NCI-H748 (cell line): ENCODE data around the gene MIEF2.
A peak's percentile ranks its signal among the peaks of the same experiment; 100 is the strongest.
"Not testable (repeated sequence)": the region's sequence is repeated elsewhere in the genome, so short reads cannot be mapped to it uniquely, and the experiment has no call there.

Experiments used
- DNase-seq: peaks from one replicate; lab custom pipeline; 2025; ENCODE audit not compliant: unreplicated experiment; lab: John Stamatoyannopoulos, UW

The MIEF2 gene, protein sequence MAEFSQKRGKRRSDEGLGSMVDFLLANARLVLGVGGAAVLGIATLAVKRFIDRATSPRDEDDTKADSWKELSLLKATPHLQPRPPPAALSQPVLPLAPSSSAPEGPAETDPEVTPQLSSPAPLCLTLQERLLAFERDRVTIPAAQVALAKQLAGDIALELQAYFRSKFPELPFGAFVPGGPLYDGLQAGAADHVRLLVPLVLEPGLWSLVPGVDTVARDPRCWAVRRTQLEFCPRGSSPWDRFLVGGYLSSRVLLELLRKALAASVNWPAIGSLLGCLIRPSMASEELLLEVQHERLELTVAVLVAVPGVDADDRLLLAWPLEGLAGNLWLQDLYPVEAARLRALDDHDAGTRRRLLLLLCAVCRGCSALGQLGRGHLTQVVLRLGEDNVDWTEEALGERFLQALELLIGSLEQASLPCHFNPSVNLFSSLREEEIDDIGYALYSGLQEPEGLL

GRCh38 chr17:18260332-18261145, at the start of gene MIEF2:
Gene MIEF2, plus strand, starts transcription at chr17:18260662. Its CDS starts 2,059 bp downstream, at chr17:18262721.
- DNase-seq, result peak; percentile 99

GRCh38 chr17:18213666-18214270, 46.7 kb upstream of the MIEF2 start:
- DNase-seq, result no peak

DNA sequence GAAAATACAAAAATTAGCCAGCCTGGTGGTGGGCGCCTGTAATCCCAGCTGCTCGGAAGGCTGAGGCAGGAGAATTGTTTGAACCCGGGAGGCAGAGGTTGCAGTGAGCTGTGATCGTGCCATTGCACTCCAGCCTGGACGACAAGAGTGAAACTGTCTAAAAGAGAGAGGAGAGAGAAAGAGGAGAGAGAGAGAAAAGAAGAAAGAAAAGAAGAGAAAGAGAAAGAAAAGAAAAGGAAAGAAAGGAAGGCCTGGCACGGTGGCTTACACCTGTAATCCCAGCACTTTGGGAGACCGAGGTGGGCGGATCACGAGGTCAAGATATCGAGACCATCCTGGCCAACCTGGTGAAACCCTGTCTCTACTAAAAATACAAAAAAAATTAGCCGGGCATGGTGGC, 43.6 kb upstream of the MIEF2 start:
- DNase-seq, result not testable (repeated sequence)

DNA sequence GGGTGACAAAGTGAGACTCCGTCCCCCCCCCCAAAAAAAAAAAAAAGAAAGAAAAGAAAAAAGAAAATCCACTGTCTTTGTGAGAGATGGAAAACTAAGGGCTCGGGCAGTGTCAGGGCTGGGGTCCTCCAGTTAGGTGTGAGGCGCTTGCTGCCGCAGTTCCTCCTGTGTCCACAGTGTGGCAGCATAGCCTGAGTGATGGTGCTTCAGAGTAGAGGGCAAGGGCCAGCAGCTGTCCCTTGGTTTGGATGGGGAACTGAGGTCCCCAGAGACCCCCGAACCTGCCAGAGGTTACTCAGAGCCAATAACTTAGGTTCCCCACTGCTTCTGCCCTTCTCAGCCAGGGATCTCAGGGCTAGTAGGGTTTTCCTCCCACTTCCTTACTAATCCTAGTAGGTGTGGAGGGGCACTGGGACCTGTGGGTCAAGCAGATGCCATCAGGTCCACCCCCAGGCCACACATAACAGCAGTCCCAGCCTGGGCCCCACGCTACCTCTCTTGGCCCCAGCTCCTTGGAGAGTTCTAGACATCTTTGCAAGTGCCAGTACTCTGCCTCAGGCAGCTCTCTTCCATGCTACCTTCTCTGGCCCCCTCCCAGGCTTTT, 42.9 kb upstream of the MIEF2 start:
- DNase-seq, result peak; percentile 72

GRCh38 chr17:18218756-18219415, 41.6 kb upstream of the MIEF2 start:
- no peak for DNase-seq

DNA sequence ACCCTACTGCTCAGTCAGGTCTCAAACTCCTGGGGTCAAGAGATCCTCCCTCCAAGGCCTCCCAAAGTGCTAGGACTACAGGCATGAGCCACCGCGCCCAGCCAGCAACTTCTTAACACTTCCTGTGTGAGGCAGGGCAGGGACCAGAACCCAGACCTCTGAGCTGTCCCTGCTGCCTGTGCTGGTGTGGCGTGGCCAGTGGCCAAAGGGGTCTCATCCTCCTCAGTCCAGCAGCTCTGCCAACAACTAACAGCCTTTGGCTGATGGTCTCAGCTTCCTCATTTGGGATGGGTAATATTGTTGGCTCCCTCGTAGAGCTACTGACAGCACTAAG, 36.4 kb upstream of the MIEF2 start:
- DNase-seq, result no peak

DNA sequence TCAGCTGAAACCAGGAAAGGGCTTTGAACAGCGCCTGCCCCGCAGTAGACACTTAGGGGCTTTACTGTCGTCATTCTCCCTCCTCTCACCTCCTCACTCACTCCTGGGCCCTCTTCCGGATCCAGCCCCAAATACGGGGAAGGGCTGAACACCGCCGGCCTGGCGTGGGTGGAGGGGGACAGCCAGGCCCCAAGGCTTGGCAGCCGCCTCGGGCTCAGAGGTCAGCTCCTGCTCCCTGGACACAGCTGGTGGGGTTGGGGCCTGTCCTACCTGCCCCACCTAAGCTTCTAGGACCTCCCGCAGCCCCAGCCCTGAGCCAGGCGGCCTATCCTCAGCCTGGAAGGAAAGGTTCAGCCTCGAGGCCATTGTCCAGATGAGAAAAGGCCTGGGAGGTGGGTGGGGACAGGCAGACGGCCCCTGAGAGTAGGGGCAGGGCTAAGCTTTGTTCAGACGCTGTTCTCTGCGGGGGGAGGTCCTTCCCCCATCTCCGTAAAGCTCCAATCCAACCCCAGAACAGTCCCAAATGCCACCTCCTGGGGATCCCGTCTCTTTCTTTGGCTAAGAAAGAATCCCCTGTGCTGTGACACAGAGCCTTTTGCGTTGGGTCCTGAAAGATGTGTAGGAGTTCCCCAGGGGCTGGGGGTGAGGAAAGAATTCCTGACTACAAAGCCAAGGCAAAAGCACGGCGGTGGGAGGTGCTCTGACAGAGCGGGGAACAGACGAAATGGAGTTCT, 35.9 kb upstream of the MIEF2 start:
- no peak for DNase-seq

- DNase-seq, result peak; percentile 98
Observed at GRCh38 chr17:18225121-18225641, 35.3 kb upstream of the MIEF2 start, which contains the start of gene LLGL1. Gene LLGL1, plus strand, starts transcription at chr17:18225635. Its CDS starts 48 bp downstream, at chr17:18225683.

DNA sequence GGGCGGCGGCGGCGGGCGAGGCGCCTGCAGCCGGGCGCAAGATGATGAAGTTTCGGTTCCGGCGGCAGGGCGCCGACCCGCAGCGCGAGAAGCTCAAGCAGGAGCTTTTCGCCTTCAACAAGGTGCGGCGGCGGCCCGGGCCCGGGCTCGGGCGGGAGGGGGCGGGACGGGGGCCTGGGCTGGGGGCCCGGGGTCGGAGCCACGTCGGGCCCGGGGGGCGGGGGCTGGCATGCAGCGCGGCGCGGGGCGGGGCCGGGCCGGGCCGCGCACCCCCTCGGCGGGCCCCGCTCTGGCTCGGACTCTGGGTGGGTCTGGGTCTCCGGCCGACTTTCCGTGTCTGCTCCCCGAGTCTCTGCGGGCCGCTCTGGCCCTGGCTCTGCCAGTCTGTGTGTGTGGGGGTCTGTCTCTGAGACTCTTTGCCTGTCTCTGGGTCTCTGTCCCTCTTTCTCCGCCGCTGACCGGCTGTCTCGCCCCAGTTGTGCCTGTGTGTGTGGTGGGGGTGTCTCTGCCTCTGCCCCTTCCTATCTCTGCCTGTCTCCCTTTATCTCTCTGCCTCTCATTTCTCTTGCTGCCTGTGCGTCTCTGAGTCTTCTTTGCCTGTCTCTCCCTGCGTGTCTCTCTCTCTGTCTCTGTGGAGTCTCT, 34.7 kb upstream of the MIEF2 start:
- peak; percentile 64 for DNase-seq

- no peak for DNase-seq
Observed at GRCh38 chr17:18226284-18226945, 34.0 kb upstream of the MIEF2 start.

DNA sequence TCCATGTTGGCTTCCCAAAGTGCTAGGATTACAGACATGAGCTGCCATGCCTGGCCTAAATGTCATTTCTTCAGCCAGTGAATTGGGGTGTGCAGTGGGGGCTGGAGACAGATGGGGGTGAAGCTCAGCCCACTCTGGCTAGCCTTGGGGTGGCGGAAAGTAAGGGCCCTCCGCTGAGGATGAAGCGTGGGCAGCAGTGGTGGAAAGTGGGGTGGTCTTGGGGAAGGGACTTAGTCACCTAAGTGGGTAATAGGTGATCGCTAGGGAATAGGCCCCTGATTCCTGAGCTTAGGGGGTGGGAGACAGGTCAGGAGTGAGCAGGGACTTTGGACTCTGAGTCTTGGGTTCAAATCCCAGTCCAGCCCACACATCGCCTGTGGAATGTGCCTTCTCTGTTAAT, 32.8 kb upstream of the MIEF2 start:
- no peak for DNase-seq

DNA sequence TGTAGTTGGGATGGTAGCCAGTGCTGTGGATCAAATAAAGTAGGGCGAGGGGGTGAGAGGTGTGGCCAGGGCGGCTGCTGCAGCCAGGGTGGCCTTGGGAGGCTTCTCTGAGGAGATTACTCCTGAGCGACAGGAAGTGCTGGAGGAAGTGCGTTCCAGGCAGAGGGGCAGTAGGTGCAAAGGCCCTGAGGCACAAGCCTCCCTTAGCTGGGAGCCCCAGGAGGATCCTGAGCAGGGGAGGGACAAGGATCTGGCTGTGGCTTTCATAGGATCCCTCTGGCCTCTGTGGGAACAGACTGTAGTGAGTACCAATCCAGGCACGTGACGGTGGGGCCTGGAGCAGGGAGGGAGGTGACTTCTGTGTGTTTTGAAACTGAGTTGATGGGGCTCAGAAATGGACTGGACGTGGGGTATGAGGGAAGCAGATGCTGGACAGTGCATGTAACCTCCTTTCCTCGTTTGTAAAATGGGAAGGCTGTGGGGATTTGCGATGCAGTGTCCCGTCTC, 32.2 kb upstream of the MIEF2 start:
- no peak for DNase-seq

GRCh38 chr17:18229254-18229653, 31.2 kb upstream of the MIEF2 start:
- no peak for DNase-seq

DNA sequence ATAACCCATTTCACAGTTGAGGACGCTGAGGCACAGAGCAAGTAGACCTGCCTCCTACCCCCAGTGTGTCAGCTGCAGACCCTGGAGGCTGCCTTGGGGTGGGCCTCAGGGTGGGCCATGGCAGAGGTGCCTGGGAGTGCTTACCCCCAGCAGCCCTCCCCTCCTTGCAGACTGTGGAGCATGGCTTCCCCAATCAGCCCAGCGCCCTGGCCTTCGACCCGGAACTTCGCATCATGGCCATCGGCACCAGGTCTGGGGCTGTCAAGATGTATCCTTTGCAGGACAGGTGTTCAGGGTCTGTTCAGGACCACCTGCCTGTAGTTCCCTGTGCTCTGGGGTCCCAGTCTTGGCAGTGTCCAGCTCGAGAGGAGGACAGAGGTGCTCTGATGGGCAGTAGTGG, 30.7 kb upstream of the MIEF2 start:
- DNase-seq, result no peak

DNA sequence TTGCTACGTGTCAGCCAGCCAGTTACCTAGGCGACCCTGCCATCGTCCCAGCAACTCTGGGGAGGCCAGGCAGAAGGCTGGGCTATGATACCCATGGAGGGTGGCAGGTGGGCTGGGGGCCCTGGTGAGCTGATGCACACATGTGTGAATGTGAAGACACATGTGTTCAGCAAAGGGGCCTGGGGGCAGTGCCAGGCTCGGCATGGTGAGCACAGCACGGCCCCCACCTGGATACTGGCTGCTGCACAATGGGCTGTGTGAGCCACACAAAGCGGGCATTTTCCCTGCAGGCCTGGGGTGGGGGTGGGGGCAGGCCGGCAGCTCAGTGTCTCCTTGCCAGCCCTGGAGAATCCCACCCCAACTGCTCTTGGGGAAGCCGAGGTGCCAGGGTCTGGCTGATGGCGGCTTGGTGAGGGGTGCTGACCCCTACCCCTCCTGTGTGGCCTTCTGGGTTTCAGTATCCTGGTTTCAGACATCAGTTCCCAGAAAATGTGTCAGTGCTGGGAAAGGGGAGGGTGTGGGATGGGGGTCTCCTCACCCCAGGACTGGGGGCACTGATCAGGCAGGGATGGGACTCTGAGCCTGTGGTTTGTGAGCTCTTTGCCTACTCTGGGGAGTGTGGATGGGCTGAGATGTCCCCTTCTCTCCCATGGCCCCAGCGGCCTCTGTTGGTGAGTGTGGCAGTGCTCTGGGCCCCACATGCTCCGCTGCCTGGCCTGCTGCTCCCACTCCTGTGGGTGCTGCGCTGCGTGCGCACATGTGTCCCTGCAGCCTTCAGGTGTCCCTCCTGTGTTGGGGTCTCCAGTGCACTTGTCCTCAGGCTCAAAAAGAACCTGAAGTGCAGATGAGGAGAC, 29.9 kb upstream of the MIEF2 start:
- no peak for DNase-seq

DNA sequence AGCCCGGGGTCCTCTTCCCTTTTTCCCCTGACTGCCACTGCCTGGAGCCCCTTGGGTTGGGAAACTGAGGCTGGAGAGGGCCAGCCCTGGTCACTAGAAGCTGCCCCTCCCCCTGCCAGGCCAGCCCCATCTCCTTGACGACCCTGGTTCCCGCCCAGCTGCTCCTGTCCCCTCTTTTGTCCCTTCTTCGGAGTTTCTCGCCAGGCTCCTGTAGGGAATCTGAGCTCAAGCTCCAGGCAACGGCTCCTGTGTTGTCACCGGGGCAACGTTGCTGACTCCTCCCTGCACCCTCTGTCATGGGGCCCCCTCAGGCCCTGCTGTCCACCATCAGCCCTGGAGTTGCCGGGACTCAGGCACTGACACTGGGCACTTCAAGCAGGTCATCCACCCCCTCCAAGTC, 29.3 kb upstream of the MIEF2 start:
- DNase-seq, result no peak

DNA sequence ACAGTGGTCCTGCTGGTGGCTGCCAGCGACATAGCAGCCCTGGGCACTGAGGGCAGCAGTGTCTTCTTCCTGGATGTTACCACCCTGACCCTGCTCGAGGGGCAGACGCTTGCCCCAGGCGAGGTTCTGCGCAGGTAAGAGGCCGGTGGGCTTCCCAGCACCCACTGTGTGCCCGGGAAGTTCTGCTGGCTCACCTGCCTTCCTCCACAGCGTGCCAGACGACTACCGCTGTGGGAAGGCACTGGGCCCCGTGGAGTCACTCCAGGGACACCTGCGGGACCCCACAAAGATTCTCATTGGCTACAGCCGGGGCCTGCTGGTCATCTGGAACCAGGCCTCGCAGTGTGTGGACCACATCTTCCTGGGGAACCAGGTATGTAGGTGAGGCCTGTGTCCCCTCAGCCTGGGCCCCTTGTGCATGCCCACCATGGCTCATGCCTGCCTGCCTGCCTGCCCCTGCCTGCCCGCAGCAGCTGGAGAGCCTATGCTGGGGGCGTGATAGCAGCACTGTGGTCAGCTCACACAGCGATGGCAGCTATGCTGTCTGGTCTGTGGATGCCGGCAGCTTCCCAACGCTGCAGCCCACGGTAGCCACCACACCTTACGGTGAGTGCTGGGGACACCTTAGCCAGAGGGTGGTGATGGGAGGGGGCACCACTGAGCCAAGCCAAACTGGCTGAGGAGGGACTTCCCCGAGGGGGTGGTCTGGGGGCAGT, 26.5 kb upstream of the MIEF2 start:
- no peak for DNase-seq
